ENCODE results near the gene KLK2. TPM values are rescaled to one million over a fixed set of nuclear protein-coding genes. Genes with fewer than 3 reads are reported as not detected.

The KLK2 gene
- total and polyA plus RNA-seq, 2 of the 4 experiments (the other 2 are of a cell fraction), result not detected

DNA sequence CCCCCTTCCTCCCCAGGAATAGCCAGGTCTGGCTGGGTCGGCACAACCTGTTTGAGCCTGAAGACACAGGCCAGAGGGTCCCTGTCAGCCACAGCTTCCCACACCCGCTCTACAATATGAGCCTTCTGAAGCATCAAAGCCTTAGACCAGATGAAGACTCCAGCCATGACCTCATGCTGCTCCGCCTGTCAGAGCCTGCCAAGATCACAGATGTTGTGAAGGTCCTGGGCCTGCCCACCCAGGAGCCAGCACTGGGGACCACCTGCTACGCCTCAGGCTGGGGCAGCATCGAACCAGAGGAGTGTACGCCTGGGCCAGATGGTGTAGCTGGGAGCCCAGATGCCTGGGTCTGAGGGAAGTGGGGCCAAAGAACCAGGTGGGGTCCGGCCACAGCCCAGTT is 3.2 kb downstream of the KLK2 start:
- Histone ChIP-seq H3K4me3 (ENCODE audit: insufficient read depth, low read depth, low read length) (no peak overlapping the region), H2AK5ac (ENCODE audit: low read depth, low read length) (no peak overlapping the region), H2BK120ac (ENCODE audit: low read depth, low read length) (no peak overlapping the region), H4K8ac (ENCODE audit: low read depth in 2 of 2, low read length in 2 of 2) (no peak overlapping the region), H4K20me1 (ENCODE audit: insufficient read depth, low read length) (no peaks in the 10 kb centered on the region), H3K36me3 (ENCODE audit: control insufficient read depth, insufficient read depth, low read length) (no peaks in the 10 kb centered on the region), H3K27me3 (ENCODE audit: control insufficient read depth, insufficient read depth, low read length) (peaks cover 2% of the 10 kb centered on the region), H3K79me1 (ENCODE audit: low read depth in 1 of 2, low read length in 2 of 2) (no peaks in the 10 kb centered on the region), H3K56ac (ENCODE audit: extremely low read depth, insufficient read depth, low read length) (no peak overlapping the region), H2AK9ac (replicated peaks; ENCODE audit: low read depth, low read length, poor library complexity) (no peak overlapping the region), H3K4me2 (ENCODE audit: low read depth, low read length) (no peak overlapping the region), H3K23ac (ENCODE audit: low read depth, low read length) (no peak overlapping the region), H3K14ac (replicated peaks; ENCODE audit: low read depth, low read length) (no peak overlapping the region), H3K9ac (ENCODE audit: low read depth, low read length) (no peak overlapping the region), H4K5ac (ENCODE audit: low read depth, low read length) (no peak overlapping the region), H3K4ac (ENCODE audit: low read depth, low read length) (no peak overlapping the region), H2BK15ac (ENCODE audit: low read depth, low read length) (no peak overlapping the region), H3K27ac (ENCODE audit: insufficient read depth, low read length) (no peak overlapping the region), H3K9me1 (ENCODE audit: insufficient read depth, low read length) (no peaks in the 10 kb centered on the region), H3K4me1 (ENCODE audit: control insufficient read depth, insufficient read depth, low read length) (no peaks in the 10 kb centered on the region), H2AFZ (replicated peaks; ENCODE audit: low read length, poor library complexity) (no peak overlapping the region), H2BK20ac (ENCODE audit: low read depth, low read length) (no peak overlapping the region), H2BK5ac (ENCODE audit: low read depth, low read length, poor library complexity, severe bottlenecking) (no peak overlapping the region), H4K91ac (ENCODE audit: insufficient read depth, low read depth, low read length) (no peak overlapping the region), H3K18ac (ENCODE audit: low read depth, low read length) (no peak overlapping the region), H3K9me3 (ENCODE audit: control insufficient read depth, insufficient read depth, low read length) (no peaks in the 10 kb centered on the region)
- dilution Hi-C loops (cut with HindIII; ENCODE audit: low sequenced_read_pairs, unreplicated experiment) (no loop called here), in situ Hi-C loops (cut with MboI; ENCODE audit: low sequenced_read_pairs) (no loop called here), intact Hi-C loops (cut with micrococcal nuclease) (no loop called here)
- POLR2A ChIA-PET (ENCODE audit: unreplicated experiment), result no interaction called here
- TF ChIP-seq SMC3 (IDR thresholded peaks at IDR 0.05; ENCODE audit: low read depth, low read length), result no peak
- no peak for TF ChIP-seq MXI1 (IDR thresholded peaks at IDR 0.05; ENCODE audit: borderline replicate concordance, low read depth, low read length)
- TF ChIP-seq RCOR1 (IDR thresholded peaks at IDR 0.05; ENCODE audit: insufficient replicate concordance, low read length), result no peak
- TF ChIP-seq POLR2A (IDR thresholded peaks at IDR 0.05; ENCODE audit: low read depth, low read length), result no peak
- TF ChIP-seq, protein P1, sequence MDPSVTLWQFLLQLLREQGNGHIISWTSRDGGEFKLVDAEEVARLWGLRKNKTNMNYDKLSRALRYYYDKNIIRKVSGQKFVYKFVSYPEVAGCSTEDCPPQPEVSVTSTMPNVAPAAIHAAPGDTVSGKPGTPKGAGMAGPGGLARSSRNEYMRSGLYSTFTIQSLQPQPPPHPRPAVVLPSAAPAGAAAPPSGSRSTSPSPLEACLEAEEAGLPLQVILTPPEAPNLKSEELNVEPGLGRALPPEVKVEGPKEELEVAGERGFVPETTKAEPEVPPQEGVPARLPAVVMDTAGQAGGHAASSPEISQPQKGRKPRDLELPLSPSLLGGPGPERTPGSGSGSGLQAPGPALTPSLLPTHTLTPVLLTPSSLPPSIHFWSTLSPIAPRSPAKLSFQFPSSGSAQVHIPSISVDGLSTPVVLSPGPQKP (IDR thresholded peaks at IDR 0.05; ENCODE audit: borderline replicate concordance, low read depth, low read length), result no peak
- TF ChIP-seq, protein P2, sequence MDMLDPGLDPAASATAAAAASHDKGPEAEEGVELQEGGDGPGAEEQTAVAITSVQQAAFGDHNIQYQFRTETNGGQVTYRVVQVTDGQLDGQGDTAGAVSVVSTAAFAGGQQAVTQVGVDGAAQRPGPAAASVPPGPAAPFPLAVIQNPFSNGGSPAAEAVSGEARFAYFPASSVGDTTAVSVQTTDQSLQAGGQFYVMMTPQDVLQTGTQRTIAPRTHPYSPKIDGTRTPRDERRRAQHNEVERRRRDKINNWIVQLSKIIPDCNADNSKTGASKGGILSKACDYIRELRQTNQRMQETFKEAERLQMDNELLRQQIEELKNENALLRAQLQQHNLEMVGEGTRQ (IDR thresholded peaks at IDR 0.05; ENCODE audit: low read depth, low read length), result no peak
- TF ChIP-seq CEBPB (IDR thresholded peaks at IDR 0.05; ENCODE audit: low read depth, low read length), result no peak
- TF ChIP-seq BHLHE40 (IDR thresholded peaks at IDR 0.05; ENCODE audit: low read depth, low read length), result no peak
- TF ChIP-seq CHD1 (IDR thresholded peaks at IDR 0.05; ENCODE audit: low read depth, low read length), result no peak
- TF ChIP-seq MAZ (IDR thresholded peaks at IDR 0.05; ENCODE audit: borderline replicate concordance, low read depth, low read length), result no peak
- TF ChIP-seq, protein P3, sequence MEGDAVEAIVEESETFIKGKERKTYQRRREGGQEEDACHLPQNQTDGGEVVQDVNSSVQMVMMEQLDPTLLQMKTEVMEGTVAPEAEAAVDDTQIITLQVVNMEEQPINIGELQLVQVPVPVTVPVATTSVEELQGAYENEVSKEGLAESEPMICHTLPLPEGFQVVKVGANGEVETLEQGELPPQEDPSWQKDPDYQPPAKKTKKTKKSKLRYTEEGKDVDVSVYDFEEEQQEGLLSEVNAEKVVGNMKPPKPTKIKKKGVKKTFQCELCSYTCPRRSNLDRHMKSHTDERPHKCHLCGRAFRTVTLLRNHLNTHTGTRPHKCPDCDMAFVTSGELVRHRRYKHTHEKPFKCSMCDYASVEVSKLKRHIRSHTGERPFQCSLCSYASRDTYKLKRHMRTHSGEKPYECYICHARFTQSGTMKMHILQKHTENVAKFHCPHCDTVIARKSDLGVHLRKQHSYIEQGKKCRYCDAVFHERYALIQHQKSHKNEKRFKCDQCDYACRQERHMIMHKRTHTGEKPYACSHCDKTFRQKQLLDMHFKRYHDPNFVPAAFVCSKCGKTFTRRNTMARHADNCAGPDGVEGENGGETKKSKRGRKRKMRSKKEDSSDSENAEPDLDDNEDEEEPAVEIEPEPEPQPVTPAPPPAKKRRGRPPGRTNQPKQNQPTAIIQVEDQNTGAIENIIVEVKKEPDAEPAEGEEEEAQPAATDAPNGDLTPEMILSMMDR (conservative IDR thresholded peaks at IDR 0.05; ENCODE audit: low read depth, low read length), result no peak
- TF ChIP-seq FOS (IDR thresholded peaks at IDR 0.05; ENCODE audit: low read depth, low read length), result no peak
- no peak for TF ChIP-seq NFE2L2 (IDR thresholded peaks at IDR 0.05; ENCODE audit: low read depth, low read length)
- TF ChIP-seq RFX5 (IDR thresholded peaks at IDR 0.05; ENCODE audit: low read depth, low read length), result no peak
- WGBS, 2 experiments (ENCODE audit: extremely low coverage in 2 of 2, insufficient read length in 1 of 2), result 32% methylated on average over 2 of the region's 7 CpGs; no CpG with 5 or more reads in 1 of the 2 experiments
- ATAC-seq (ENCODE audit: low read depth) (no peak), DNase-seq (no peak)
- BruUV-seq (replicated peaks), result no TSS peak
- CTCF ChIA-PET, result no interaction called here
